ENCODE results near the gene STARD10. TPM values are rescaled to one million over a fixed set of nuclear protein-coding genes. Genes with fewer than 3 reads are reported as not detected.
"Not testable (repeated sequence)": the region's sequence is repeated elsewhere in the genome, so short reads cannot be mapped to it uniquely, and the experiment has no call there.

The STARD10 gene
- total and polyA plus RNA-seq, 2 experiments from 2014 or later: 16.6 to 20.5 TPM

- no peak for TF ChIP-seq EZH2phosphoT487 (IDR thresholded peaks at IDR 0.05; ENCODE audit: unreplicated experiment)
- TF ChIP-seq REST (IDR thresholded peaks at IDR 0.05; ENCODE audit: unreplicated experiment): no peak
- no peak for TF ChIP-seq ETS1 (IDR thresholded peaks at IDR 0.05)
- H3K4me3 Mint-ChIP-seq: no peak overlapping the region; the same call in 2 of the 3 replicates
These were observed 1.3 kb downstream of the STARD10 start for GRCh38 chr11:72792437-72793021.

GRCh38 chr11:72791228-72791627, 2.6 kb downstream of the STARD10 start:
- not testable (repeated sequence) for ATAC-seq; H3K27me3 ChIP-seq (ENCODE audit: insufficient read depth)

More at GRCh38 chr11:72792437-72793021, 1.3 kb downstream of the STARD10 start:
- ATAC-seq: no peak
- Histone ChIP-seq H3K4me3 (no peak overlapping the region), H4K20me1 (replicated peaks; ENCODE audit: insufficient read depth) (no peaks in the 10 kb centered on the region), H3K4me2 (no peak overlapping the region), H2AFZ (no peak overlapping the region), H3K9me2 (ENCODE audit: insufficient read depth) (no peaks in the 10 kb centered on the region), H3F3A (replicated peaks; ENCODE audit: low read depth) (no peaks in the 10 kb centered on the region), H3K79me2 (replicated peaks; ENCODE audit: insufficient read depth) (no peaks in the 10 kb centered on the region), H3K27ac (ENCODE audit: low read depth) (no peak overlapping the region), H3K27me3 (ENCODE audit: insufficient read depth) (no peaks in the 10 kb centered on the region), H3K36me3 (ENCODE audit: insufficient read depth) (no peaks in the 10 kb centered on the region), H3K4me1 (ENCODE audit: insufficient read depth) (peaks cover 9% of the 10 kb centered on the region)
- Mint-ChIP-seq H3K27ac (no peak overlapping the region), H3K9me3 (no peaks in the 10 kb centered on the region), H3K27me3 (ENCODE audit: insufficient read depth, low read depth, poor library complexity) (peaks cover 16% of the 10 kb centered on the region), H3K36me3 (ENCODE audit: low read depth) (no peaks in the 10 kb centered on the region), H3K4me1 (peaks cover 19% of the 10 kb centered on the region)
- DNase-seq (ENCODE audit: low spot score): no peak

GRCh38 chr11:72789493-72790131, 4.2 kb downstream of the STARD10 start:
- no peak overlapping the region for H3K27ac Mint-ChIP-seq
- no peak for ATAC-seq
- Histone ChIP-seq H3K9me2 (ENCODE audit: insufficient read depth) (no peaks in the 10 kb centered on the region), H3K79me2 (replicated peaks; ENCODE audit: insufficient read depth) (no peaks in the 10 kb centered on the region), H3K27ac (ENCODE audit: low read depth) (no peak overlapping the region), H3K36me3 (ENCODE audit: insufficient read depth) (no peaks in the 10 kb centered on the region), H3K27me3 (ENCODE audit: insufficient read depth) (no peaks in the 10 kb centered on the region), H3K4me3 (no peak overlapping the region), H3K4me2 (no peak overlapping the region), H3K4me1 (ENCODE audit: insufficient read depth) (peaks cover 14% of the 10 kb centered on the region), H3F3A (replicated peaks; ENCODE audit: low read depth) (no peaks in the 10 kb centered on the region), H4K20me1 (replicated peaks; ENCODE audit: insufficient read depth) (no peaks in the 10 kb centered on the region), H2AFZ (no peak overlapping the region)
- H3K9me3 Mint-ChIP-seq: no peaks in the 10 kb centered on the region
- H3K27me3 Mint-ChIP-seq (ENCODE audit: insufficient read depth, low read depth, poor library complexity): peaks cover 22% of the 10 kb centered on the region
- no peak for DNase-seq (ENCODE audit: low spot score)
- peaks cover 29% of the 10 kb centered on the region for H3K4me1 Mint-ChIP-seq
- no peak overlapping the region for H3K4me3 Mint-ChIP-seq
- no peaks in the 10 kb centered on the region for H3K36me3 Mint-ChIP-seq (ENCODE audit: low read depth)
- TF ChIP-seq CTCF (conservative IDR thresholded peaks at IDR 0.05; ENCODE audit: low read depth in 2 of 2) (no peak), ZNF331 (CRISPR knock-in tag; IDR thresholded peaks at IDR 0.05; ENCODE audit: low read depth) (no peak), CREB1 (CRISPR knock-in tag; IDR thresholded peaks at IDR 0.05; ENCODE audit: low read depth) (no peak), REST (IDR thresholded peaks at IDR 0.05; ENCODE audit: unreplicated experiment) (no peak), EZH2phosphoT487 (IDR thresholded peaks at IDR 0.05; ENCODE audit: unreplicated experiment) (no peak)

More at GRCh38 chr11:72791228-72791627, 2.6 kb downstream of the STARD10 start:
- not testable (repeated sequence) for H3K36me3 ChIP-seq (ENCODE audit: insufficient read depth); DNase-seq (ENCODE audit: low spot score); H2AFZ ChIP-seq; H3K79me2 ChIP-seq (replicated peaks; ENCODE audit: insufficient read depth); H3K9me2 ChIP-seq (ENCODE audit: insufficient read depth); H4K20me1 ChIP-seq (replicated peaks; ENCODE audit: insufficient read depth); H3K36me3 Mint-ChIP-seq (ENCODE audit: low read depth); H3K9me3 Mint-ChIP-seq; H3F3A ChIP-seq (replicated peaks; ENCODE audit: low read depth); H3K4me2 ChIP-seq; H3K4me3 Mint-ChIP-seq; H3K4me3 ChIP-seq; H3K27ac ChIP-seq (ENCODE audit: low read depth); H3K27ac Mint-ChIP-seq
- Mint-ChIP-seq H3K4me1 (peaks cover 30% of the 10 kb centered on the region), H3K27me3 (ENCODE audit: insufficient read depth, low read depth, poor library complexity) (peaks cover 22% of the 10 kb centered on the region)
- peaks cover 14% of the 10 kb centered on the region for H3K4me1 ChIP-seq (ENCODE audit: insufficient read depth)

Measured in GM23338 (cell line).